HL-60 (cell line): ENCODE results near the gene GPC5.

Experiments used
- CTCF ChIP-seq: IDR thresholded peaks from one replicate; pipeline ENCODE4 v1.5.1; 2011; ENCODE audit warnings: low read length, control low read depth, inconsistent platforms; ENCODE audit not compliant: insufficient read depth
- POLR2AphosphoS5 ChIP-seq: IDR thresholded peaks from 2 replicates; pipeline ENCODE4 v1.6.1; 2012; ENCODE audit warnings: low read depth

GRCh38 chr13:92564942-92565341, 1166.5 kb downstream of the GPC5 start:
- TF ChIP-seq POLR2AphosphoS5 (no peak), CTCF (no peak)
